ENCODE results near the gene ID4. TPM values are rescaled to one million over a fixed set of nuclear protein-coding genes. Genes with fewer than 3 reads are reported as not detected.

Gene ID4
- total RNA-seq, 1 donor from 2014 or later = 35.2 TPM

- no peaks in the 10 kb centered on the region for H3K9me3 ChIP-seq
- intact Hi-C loops (cut with DNase I) = no loop called here
- no peak for DNase-seq
- no peak for TF ChIP-seq CTCF (IDR thresholded peaks at IDR 0.05)
- no peak for ATAC-seq
- no peaks in the 10 kb centered on the region for H3K4me1 ChIP-seq
- no peaks in the 10 kb centered on the region for H3K36me3 ChIP-seq
- H3K27ac ChIP-seq = no peak overlapping the region
- H3K4me3 ChIP-seq = no peak overlapping the region
- no peaks in the 10 kb centered on the region for H3K27me3 ChIP-seq
Measured at GRCh38 chr6:19891451-19891850, 54.3 kb downstream of the ID4 start.

Data from upper lobe of right lung (tissue), 1 donor.